Measurements from ENCODE around the gene NFATC4. TPM values are rescaled to one million over a fixed set of nuclear protein-coding genes. Genes with fewer than 3 reads are reported as not detected.

NFATC4 gene
- 0.16 to 0.42 TPM (median 0.18 TPM) in 5 replicates for total RNA-seq (2022; extraction: Qiagen RNA extraction)

DNA sequence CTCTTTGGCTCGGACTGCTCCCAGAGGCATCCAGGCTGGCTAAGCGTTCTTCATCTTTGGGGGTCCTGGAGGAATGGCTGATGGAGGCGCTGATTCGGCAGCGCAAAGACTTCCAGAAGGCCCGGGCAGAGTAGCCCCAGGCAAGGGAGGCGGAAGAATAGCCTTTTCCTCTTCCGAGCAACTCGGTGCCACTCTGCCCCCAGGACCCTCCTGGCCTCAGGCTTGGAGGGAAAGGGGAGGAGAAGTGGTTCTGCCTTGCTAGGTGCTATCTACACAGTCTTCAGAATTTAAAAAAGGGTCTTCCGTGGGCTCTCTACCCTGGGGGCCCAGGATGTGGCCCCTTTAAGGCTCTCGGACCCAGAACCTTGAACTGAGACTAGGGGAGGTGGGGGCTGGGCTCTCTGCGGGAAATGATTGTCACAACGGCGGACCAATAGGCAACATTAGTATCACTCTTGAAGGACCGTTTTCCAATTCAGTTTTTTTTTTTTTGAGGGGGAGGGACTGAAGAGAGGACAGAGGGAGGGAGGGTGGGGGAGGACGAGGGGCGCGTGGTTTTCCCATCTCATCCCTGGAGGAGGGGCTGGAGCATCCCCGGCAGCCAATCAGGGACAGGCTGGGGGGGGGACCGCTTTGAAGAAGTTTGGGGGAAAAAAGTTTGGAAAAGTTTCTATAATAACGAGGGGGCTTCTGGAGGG, at the start of gene NFATC4:
Gene NFATC4, plus strand, starts transcription at position 671 of the 698 bp plus-strand sequence. CDS start 157 bp downstream, outside the sequence.

GRCh38 chr14:24334431-24335291, 33.3 kb upstream of the NFATC4 start, which contains the start of gene ADCY4:
ADCY4 (minus strand) TSS chr14:24335071; CDS start chr14:24334652, 419 bp downstream.

GRCh38 chr14:24339284-24340151, 28.5 kb upstream of the NFATC4 start, which contains the start of gene RIPK3:
RIPK3 (minus strand) TSS chr14:24339991; CDS start chr14:24339826, 165 bp downstream.

GRCh38 chr14:24398653-24399446, 30.9 kb downstream of the NFATC4 start, which contains the start of gene NYNRIN:
NYNRIN (plus strand) TSS chr14:24399003; CDS start chr14:24399247, 244 bp downstream.

Other genes starting within 250 kb of the NFATC4 start
- gene FITM1, start 237.5 kb upstream of the NFATC4 start, total RNA-seq (2022; extraction: Qiagen RNA extraction), result 0.13 to 0.19 TPM in 2 of 5 replicates, not detected in the others
- 159 to 187 TPM (median 162 TPM) in 5 replicates for gene PSME1, start 232.0 kb upstream of the NFATC4 start, total RNA-seq (2022; extraction: Qiagen RNA extraction)
- gene EMC9, start 226.6 kb upstream of the NFATC4 start, total RNA-seq (2022; extraction: Qiagen RNA extraction), result 45.7 to 62.3 TPM (median 60.1 TPM) in 5 replicates
- 151 to 185 TPM (median 159 TPM) in 5 replicates for gene PSME2, start 221.6 kb upstream of the NFATC4 start, total RNA-seq (2022; extraction: Qiagen RNA extraction)
- 19.9 to 35.1 TPM (median 34.3 TPM) in 5 replicates for gene RNF31, start 220.7 kb upstream of the NFATC4 start, total RNA-seq (2022; extraction: Qiagen RNA extraction)
- gene IRF9, start 206.9 kb upstream of the NFATC4 start, total RNA-seq (2022; extraction: Qiagen RNA extraction), result 16.8 to 21.0 TPM (median 17.7 TPM) in 5 replicates
- 3.3 to 6.5 TPM (median 5.3 TPM) in 5 replicates for gene REC8, start 196.1 kb upstream of the NFATC4 start, total RNA-seq (2022; extraction: Qiagen RNA extraction)
- gene IPO4, start 179.4 kb upstream of the NFATC4 start, total RNA-seq (2022; extraction: Qiagen RNA extraction), result 72.5 to 89.6 TPM (median 84.6 TPM) in 5 replicates
- 58.4 to 64.8 TPM (median 63.8 TPM) in 5 replicates for gene TM9SF1, start 172.7 kb upstream of the NFATC4 start, total RNA-seq (2022; extraction: Qiagen RNA extraction)
- not detected in 5 replicates for gene TSSK4, start 162.5 kb upstream of the NFATC4 start, total RNA-seq (2022; extraction: Qiagen RNA extraction)
- 75.9 to 98.1 TPM (median 81.6 TPM) in 5 replicates for gene CHMP4A, start 154.7 kb upstream of the NFATC4 start, total RNA-seq (2022; extraction: Qiagen RNA extraction)
- gene MDP1, start 152.1 kb upstream of the NFATC4 start, total RNA-seq (2022; extraction: Qiagen RNA extraction), result 29.1 to 34.2 TPM (median 30.7 TPM) in 5 replicates
- gene NEDD8, start 135.8 kb upstream of the NFATC4 start, total RNA-seq (2022; extraction: Qiagen RNA extraction), result 450 to 490 TPM (median 458 TPM) in 5 replicates
- 54.1 to 66.3 TPM (median 57.2 TPM) in 5 replicates for gene GMPR2, start 135.3 kb upstream of the NFATC4 start, total RNA-seq (2022; extraction: Qiagen RNA extraction)
- 34.4 to 39.3 TPM (median 36.4 TPM) in 5 replicates for gene TINF2, start 125.6 kb upstream of the NFATC4 start, total RNA-seq (2022; extraction: Qiagen RNA extraction)
- 0.89 to 1.9 TPM (median 1.4 TPM) in 5 replicates for gene TGM1, start 105.0 kb upstream of the NFATC4 start, total RNA-seq (2022; extraction: Qiagen RNA extraction)
- gene RABGGTA, start 96.6 kb upstream of the NFATC4 start, total RNA-seq (2022; extraction: Qiagen RNA extraction), result 15.5 to 19.8 TPM (median 17.5 TPM) in 5 replicates
- 10.4 to 14.5 TPM (median 11.6 TPM) in 5 replicates for gene DHRS1, start 68.4 kb upstream of the NFATC4 start, total RNA-seq (2022; extraction: Qiagen RNA extraction)
- 13.5 to 16.8 TPM (median 15.9 TPM) in 5 replicates for gene NOP9, start 68.3 kb upstream of the NFATC4 start, total RNA-seq (2022; extraction: Qiagen RNA extraction)
- 0.08 to 0.24 TPM (median 0.17 TPM) in 5 replicates for gene CIDEB, start 60.2 kb upstream of the NFATC4 start, total RNA-seq (2022; extraction: Qiagen RNA extraction)
- gene LTB4R2, start 58.0 kb upstream of the NFATC4 start, total RNA-seq (2022; extraction: Qiagen RNA extraction), result 2.1 to 5.7 TPM (median 4.5 TPM) in 5 replicates
- gene LTB4R, start 56.7 kb upstream of the NFATC4 start, total RNA-seq (2022; extraction: Qiagen RNA extraction), result 4.4 to 7.8 TPM (median 5.9 TPM) in 5 replicates
- gene ADCY4, start 33.1 kb upstream of the NFATC4 start, total RNA-seq (2022; extraction: Qiagen RNA extraction), result not detected in 5 replicates
- not detected in 5 replicates for gene RIPK3, start 28.2 kb upstream of the NFATC4 start, total RNA-seq (2022; extraction: Qiagen RNA extraction)
- gene NYNRIN, start 30.8 kb downstream of the NFATC4 start, total RNA-seq (2022; extraction: Qiagen RNA extraction), result 0.23 to 0.36 TPM (median 0.29 TPM) in 5 replicates
- gene CBLN3, start 61.5 kb downstream of the NFATC4 start, total RNA-seq (2022; extraction: Qiagen RNA extraction), result 0.77 to 1.2 TPM (median 1.1 TPM) in 5 replicates
- 21.5 to 27.2 TPM (median 26.8 TPM) in 5 replicates for gene KHNYN, start 61.8 kb downstream of the NFATC4 start, total RNA-seq (2022; extraction: Qiagen RNA extraction)
- 42.7 to 53.0 TPM (median 45.8 TPM) in 5 replicates for gene SDR39U1, start 74.6 kb downstream of the NFATC4 start, total RNA-seq (2022; extraction: Qiagen RNA extraction)
- gene CMA1, start 140.1 kb downstream of the NFATC4 start, total RNA-seq (2022; extraction: Qiagen RNA extraction), result not detected in 5 replicates
- not detected in 5 replicates for gene CTSG, start 208.1 kb downstream of the NFATC4 start, total RNA-seq (2022; extraction: Qiagen RNA extraction)
- gene GZMH, start 241.5 kb downstream of the NFATC4 start, total RNA-seq (2022; extraction: Qiagen RNA extraction), result not detected in 5 replicates

Measured in A549 treated with Mapracorat at 1 μM for 4 hours (cell line).